Left renal cortex interstitium (tissue), 4 donors: Measurements from ENCODE around the gene GATAD1. TPM values are rescaled to one million over a fixed set of nuclear protein-coding genes. Genes with fewer than 3 reads are reported as not detected.
"Not testable (repeated sequence)": the region's sequence is repeated elsewhere in the genome, so short reads cannot be mapped to it uniquely, and the experiment has no call there.

Experiments used
- DNase-seq, 4 donors: peaks; one replicate each; pipeline ENCODE4 v3.0.0-alpha.2; 2013; ENCODE audit warnings: low read depth in 4 of 4, low spot score in 2 of 4, missing footprints in 1 of 4
- polyA plus RNA-seq, 4 donors: library from polyadenylated mRNA; unstranded; fragments of 120-200 nt; gene quantifications; one replicate each; pipeline ENCODE4 v1.2.1, GENCODE V29; 2013; ENCODE audit not compliant: insufficient read length in 4 of 4

Gene GATAD1
- 10 to 100 TPM; 29.5 to 74.9 (median 44.2) TPM for polyA plus RNA-seq

- DNase-seq, result peak in 3 of 4 donors; percentile 63 to 89 (median 81)
Observed at GRCh38 chr7:92447345-92448204, at the start of gene GATAD1. GATAD1 (plus strand) TSS chr7:92447482; CDS start chr7:92447730, 248 bp downstream.

GRCh38 chr7:92397542-92397941 lies 49.7 kb upstream of the GATAD1 start:
- no peak for DNase-seq

GRCh38 chr7:92400013-92400412 lies 47.3 kb upstream of the GATAD1 start:
- no peak for DNase-seq

GRCh38 chr7:92402920-92403759 lies 44.1 kb upstream of the GATAD1 start:
- DNase-seq, result no peak

GRCh38 chr7:92403760-92404074 lies 43.6 kb upstream of the GATAD1 start:
- no peak for DNase-seq

- DNase-seq, result no peak
Observed at GRCh38 chr7:92404170-92404614, 43.1 kb upstream of the GATAD1 start.

GRCh38 chr7:92409357-92409756 lies 37.9 kb upstream of the GATAD1 start:
- DNase-seq, result no peak

- not testable (repeated sequence) for DNase-seq
Observed at GRCh38 chr7:92410162-92410561, 37.1 kb upstream of the GATAD1 start.

GRCh38 chr7:92412745-92413144 lies 34.5 kb upstream of the GATAD1 start:
- DNase-seq, result no peak

- DNase-seq, result no peak
Observed at GRCh38 chr7:92413550-92413949, 33.7 kb upstream of the GATAD1 start.

GRCh38 chr7:92415225-92415624 lies 32.1 kb upstream of the GATAD1 start:
- no peak for DNase-seq

- no peak for DNase-seq
Observed at GRCh38 chr7:92417913-92418312, 29.4 kb upstream of the GATAD1 start.

- peak in 1 of 4 donors; percentile 27 for DNase-seq
Observed at GRCh38 chr7:92421676-92422435, 25.4 kb upstream of the GATAD1 start.

- no peak for DNase-seq
Observed at GRCh38 chr7:92422926-92423325, 24.4 kb upstream of the GATAD1 start.

GRCh38 chr7:92423710-92424131 lies 23.6 kb upstream of the GATAD1 start:
- no peak for DNase-seq

GRCh38 chr7:92425311-92425947 lies 21.9 kb upstream of the GATAD1 start:
- DNase-seq, result no peak

- no peak for DNase-seq
Observed at GRCh38 chr7:92427193-92427592, 20.1 kb upstream of the GATAD1 start.

GRCh38 chr7:92432299-92432946 lies 14.9 kb upstream of the GATAD1 start:
- no peak for DNase-seq

- DNase-seq, result no peak
Observed at GRCh38 chr7:92433019-92433418, 14.3 kb upstream of the GATAD1 start.

- DNase-seq, result no peak
Observed at GRCh38 chr7:92435542-92435941, 11.7 kb upstream of the GATAD1 start.
